SJSA1 (cell line): ENCODE data around the gene HBG1. TPM values are rescaled to one million over a fixed set of nuclear protein-coding genes. Genes with fewer than 3 reads are reported as not detected.

Experiments
- DNase-seq, 2 experiments: peaks; one replicate each; pipeline ENCODE4 v3.0.0-alpha.2; 2015 to 2020; ENCODE audit warnings: low spot score in 2 of 2, low read depth in 1 of 2
- H3K27ac ChIP-seq: fragments of 250-450 bp; sonication (Bioruptor Pico); 2 replicates; pipeline ENCODE4 v1.5.1; 2020; ENCODE audit warnings: mild to moderate bottlenecking, moderate library complexity
- H3K27me3 ChIP-seq: fragments of 250-450 bp; sonication (Bioruptor Pico); replicated peaks from 2 replicates; pipeline ENCODE4 v1.5.1; 2020; ENCODE audit warnings: mild to moderate bottlenecking, moderate library complexity
- H3K36me3 ChIP-seq: fragments of 250-450 bp; sonication (Bioruptor Pico); 2 replicates; pipeline ENCODE4 v1.5.1; 2020; ENCODE audit warnings: mild to moderate bottlenecking
- H3K4me1 ChIP-seq: fragments of 250-450 bp; sonication (Bioruptor Pico); replicated peaks from 2 replicates; pipeline ENCODE4 v1.6.1; 2021; ENCODE audit warnings: mild to moderate bottlenecking
- H3K4me3 ChIP-seq: fragments of 250-450 bp; sonication (Bioruptor Pico); 2 replicates; pipeline ENCODE4 v1.5.1; 2020; ENCODE audit warnings: mild to moderate bottlenecking
- H3K9me3 ChIP-seq: fragments of 250-450 bp; sonication (Bioruptor Pico); replicated peaks from 2 replicates; pipeline ENCODE4 v1.5.1; 2020; ENCODE audit warnings: mild to moderate bottlenecking
- total RNA-seq: library from RNA; depleted of rRNA; stranded (reverse); fragments of >200 nt; shearing (Covaris generic); gene quantifications from 2 replicates; pipeline ENCODE4 v1.2.3, GENCODE V29; 2014; rRNA removed

HBG1 gene
- total RNA-seq, 1 experiment from 2014 or later, result not detected

DNA sequence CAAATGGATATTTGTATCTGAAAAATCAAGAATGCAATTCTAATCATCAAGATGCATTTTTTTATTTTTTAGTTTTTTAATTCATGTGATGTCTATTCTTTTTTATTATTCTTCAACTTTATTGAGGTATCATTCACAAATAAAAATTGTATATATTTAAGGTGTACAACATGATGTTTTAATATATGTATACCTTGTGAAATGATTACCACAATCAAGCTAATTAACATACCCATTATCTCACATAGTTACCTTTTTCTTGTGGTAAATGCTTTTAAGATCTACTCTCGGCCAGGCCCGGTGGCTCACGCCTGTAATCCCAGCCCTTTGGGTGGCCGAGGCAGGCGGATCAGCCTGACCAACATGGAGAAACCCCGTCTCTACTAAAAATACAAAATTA lies 26.5 kb downstream of the HBG1 start:
- H3K4me3 ChIP-seq, result no peak overlapping the region

DNA sequence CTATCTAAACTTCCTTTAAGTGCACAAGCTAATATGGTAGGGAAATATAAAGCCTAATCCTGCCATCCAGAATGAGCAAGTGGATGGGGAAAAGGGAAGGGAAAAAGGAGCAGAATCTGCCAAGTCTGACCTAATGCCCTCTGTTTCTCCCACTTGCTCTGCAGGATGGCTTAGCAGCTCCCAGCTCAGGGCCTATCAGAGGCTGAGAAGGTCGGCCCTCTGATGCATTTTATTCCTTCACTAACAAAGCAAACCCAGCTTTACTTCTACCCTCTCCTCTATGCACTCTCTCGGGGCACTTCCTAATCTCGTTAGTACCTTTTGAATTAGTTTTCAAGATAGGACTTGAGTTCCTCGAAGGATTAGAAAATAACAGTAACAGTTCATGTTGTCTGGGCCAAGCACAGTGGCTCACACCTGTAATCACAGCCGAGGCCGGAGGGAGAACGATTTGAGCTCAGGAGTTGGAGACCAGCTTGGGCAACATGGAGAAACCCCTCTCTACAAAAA lies 39.2 kb downstream of the HBG1 start:
- DNase-seq, result no peak
- no peaks in the 10 kb centered on the region for H3K4me1 ChIP-seq
- no peak overlapping the region for H3K27ac ChIP-seq
- no peaks in the 10 kb centered on the region for H3K9me3 ChIP-seq
- no peaks in the 10 kb centered on the region for H3K36me3 ChIP-seq
- H3K27me3 ChIP-seq, result no peaks in the 10 kb centered on the region
- no peak overlapping the region for H3K4me3 ChIP-seq

More for the DNA sequence above, 26.5 kb downstream of the HBG1 start:
- no peak overlapping the region for H3K27ac ChIP-seq
- H3K4me1 ChIP-seq, result no peaks in the 10 kb centered on the region
- no peak for DNase-seq
- H3K9me3 ChIP-seq, result no peaks in the 10 kb centered on the region
- no peaks in the 10 kb centered on the region for H3K36me3 ChIP-seq
- H3K27me3 ChIP-seq, result peaks cover 3% of the 10 kb centered on the region; the same call in 1 of the 2 replicates

DNA sequence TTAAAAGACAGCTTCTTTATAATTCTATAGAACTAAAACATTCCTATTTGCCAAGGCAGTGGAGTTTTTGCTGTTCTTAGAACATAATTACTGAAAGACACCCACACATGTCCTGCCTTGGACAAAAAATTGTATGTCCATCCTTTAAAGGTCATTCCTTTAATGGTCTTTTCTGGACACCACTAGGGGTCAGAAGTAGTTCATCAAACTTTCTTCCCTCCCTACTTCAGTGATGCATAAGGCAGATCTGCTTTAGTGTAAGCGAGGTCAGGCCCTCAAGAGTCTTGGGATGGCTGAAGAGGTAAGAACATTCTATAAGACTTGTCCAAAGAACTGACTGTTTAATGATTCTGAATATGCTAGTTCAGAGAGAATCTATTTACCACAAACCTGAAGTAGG lies 44.9 kb downstream of the HBG1 start:
- no peaks in the 10 kb centered on the region for H3K4me1 ChIP-seq
- H3K27me3 ChIP-seq, result peaks cover 6% of the 10 kb centered on the region; the same call in 1 of the 2 replicates
- no peak overlapping the region for H3K4me3 ChIP-seq
- H3K9me3 ChIP-seq, result no peaks in the 10 kb centered on the region
- H3K36me3 ChIP-seq, result no peaks in the 10 kb centered on the region
- no peak overlapping the region for H3K27ac ChIP-seq
- DNase-seq, result peak in 1 of 2 experiments; percentile 62

DNA sequence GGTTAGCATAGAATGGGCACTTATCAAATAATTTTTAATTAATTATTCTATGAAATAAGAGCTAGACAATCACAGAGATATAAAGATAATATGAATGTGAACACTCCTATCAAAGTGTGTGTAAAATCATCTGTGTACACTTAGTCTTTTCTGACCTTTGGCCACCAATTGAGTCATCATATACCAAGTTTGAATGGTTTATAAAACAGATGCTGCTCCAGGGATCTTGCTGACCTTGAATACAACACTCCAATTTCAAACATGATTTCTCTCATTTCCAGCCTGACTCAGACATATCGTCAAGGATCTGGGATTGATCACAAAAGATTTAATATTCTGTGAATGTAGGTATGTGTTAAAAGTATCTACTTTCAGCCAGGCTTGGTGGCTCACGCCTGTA lies 46.3 kb downstream of the HBG1 start:
- Histone ChIP-seq H3K27ac (no peak overlapping the region), H3K4me3 (no peak overlapping the region), H3K9me3 (no peaks in the 10 kb centered on the region), H3K27me3 (peaks cover 6% of the 10 kb centered on the region; the same call in 1 of the 2 replicates), H3K4me1 (no peaks in the 10 kb centered on the region), H3K36me3 (no peaks in the 10 kb centered on the region)
- DNase-seq, result no peak

DNA sequence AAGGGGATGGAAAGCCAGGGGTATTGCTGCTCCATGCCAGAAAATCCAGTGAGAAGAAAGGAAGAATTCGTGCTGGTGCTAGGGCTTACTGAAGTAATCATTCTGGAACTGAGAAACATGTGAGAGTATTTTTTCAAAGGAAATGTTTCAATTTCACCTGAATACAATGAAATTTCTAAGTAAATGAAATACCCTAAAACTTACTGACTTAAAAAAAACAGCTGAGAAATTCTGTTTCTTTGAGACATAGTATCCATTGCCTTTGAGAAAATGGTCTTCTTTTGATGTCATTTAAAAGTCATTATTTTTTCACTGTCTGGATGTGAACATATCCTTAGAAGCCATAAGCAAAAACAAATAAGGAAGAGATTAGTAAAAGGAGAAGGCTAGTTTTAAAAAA lies 49.1 kb downstream of the HBG1 start, which contains the start of gene OR51V1:
Gene OR51V1 (minus strand): TSS at position 101 of the 400 bp plus-strand sequence. CDS start 0 bp downstream, at position 101.
- Histone ChIP-seq H3K4me1 (no peaks in the 10 kb centered on the region), H3K36me3 (no peaks in the 10 kb centered on the region), H3K4me3 (no peak within 1 kb of the TSS), H3K27ac (no peak within 1 kb of the TSS), H3K27me3 (peaks cover 6% of the 10 kb centered on the region; the same call in 1 of the 2 replicates), H3K9me3 (no peaks in the 10 kb centered on the region)
- DNase-seq, result no peak

DNA sequence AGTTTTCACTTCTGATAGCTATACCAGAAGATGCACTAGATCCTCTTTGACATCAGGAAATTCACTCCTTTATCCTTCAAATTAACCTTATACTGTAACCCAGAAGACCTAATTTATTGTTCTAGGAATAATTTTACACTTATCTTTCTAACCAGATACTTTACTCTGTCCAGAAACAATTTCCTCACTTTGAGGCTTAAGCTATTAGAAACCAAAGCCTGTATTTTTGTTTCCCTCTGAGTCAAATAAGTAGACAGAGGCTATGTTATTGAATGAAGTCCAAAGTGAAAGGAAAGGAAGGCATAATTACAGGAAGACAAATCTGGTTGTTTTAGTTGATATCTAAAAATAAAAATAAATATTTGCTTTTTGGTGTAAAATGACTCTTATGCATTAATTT lies 51.4 kb downstream of the HBG1 start:
- Histone ChIP-seq H3K9me3 (no peaks in the 10 kb centered on the region), H3K4me3 (no peak overlapping the region), H3K36me3 (no peaks in the 10 kb centered on the region), H3K4me1 (no peaks in the 10 kb centered on the region), H3K27me3 (peaks cover 6% of the 10 kb centered on the region; the same call in 1 of the 2 replicates), H3K27ac (no peak overlapping the region)
- no peak for DNase-seq

Other genes starting within 250 kb of the HBG1 start
- gene OR52J3, start 203.3 kb downstream of the HBG1 start, total RNA-seq, result not detected in 2 replicates
- not detected in 2 replicates for gene OR52E2, start 190.2 kb downstream of the HBG1 start, total RNA-seq
- gene OR52E1, start 180.3 kb downstream of the HBG1 start, total RNA-seq, result not detected in 2 replicates
- gene OR52A5, start 111.5 kb downstream of the HBG1 start, total RNA-seq, result not detected in 2 replicates
- gene OR52A1, start 95.1 kb downstream of the HBG1 start, total RNA-seq, result under 0.01 TPM in 1 of 2 replicates, not detected in the other
- gene OR51V1, start 49.2 kb downstream of the HBG1 start, total RNA-seq, result not detected in 2 replicates
- gene HBB, start 22.8 kb downstream of the HBG1 start, total RNA-seq, result not detected in 2 replicates
- not detected in 2 replicates for gene HBD, start 15.4 kb downstream of the HBG1 start, total RNA-seq
- not detected in 2 replicates for gene HBG2, start 4.9 kb upstream of the HBG1 start, total RNA-seq
- gene HBE1, start 20.1 kb upstream of the HBG1 start, total RNA-seq, result not detected in 2 replicates
- not detected in 2 replicates for gene OR51B4, start 52.1 kb upstream of the HBG1 start, total RNA-seq
- not detected in 2 replicates for gene OR51B2, start 74.4 kb upstream of the HBG1 start, total RNA-seq
- 0.39 TPM in 1 of 2 replicates, not detected in the other for gene OR51B5, start 93.7 kb upstream of the HBG1 start, total RNA-seq
- not detected in 2 replicates for gene OR51B6, start 101.7 kb upstream of the HBG1 start, total RNA-seq
- not detected in 2 replicates for gene OR51M1, start 134.0 kb upstream of the HBG1 start, total RNA-seq
- gene OR51Q1, start 172.3 kb upstream of the HBG1 start, total RNA-seq, result not detected in 2 replicates
- gene OR51I1, start 191.7 kb upstream of the HBG1 start, total RNA-seq, result not detected in 2 replicates
- gene OR51I2, start 199.5 kb upstream of the HBG1 start, total RNA-seq, result not detected in 2 replicates
- gene OR52D1, start 238.8 kb upstream of the HBG1 start, total RNA-seq, result not detected in 2 replicates